ENCODE data around the gene NUDT15. TPM values are rescaled to one million over a fixed set of nuclear protein-coding genes. Genes with fewer than 3 reads are reported as not detected.
"Not testable (repeated sequence)": the region's sequence is repeated elsewhere in the genome, so short reads cannot be mapped to it uniquely, and the experiment has no call there.

Gene NUDT15
- total RNA-seq = 14.0 TPM

DNA sequence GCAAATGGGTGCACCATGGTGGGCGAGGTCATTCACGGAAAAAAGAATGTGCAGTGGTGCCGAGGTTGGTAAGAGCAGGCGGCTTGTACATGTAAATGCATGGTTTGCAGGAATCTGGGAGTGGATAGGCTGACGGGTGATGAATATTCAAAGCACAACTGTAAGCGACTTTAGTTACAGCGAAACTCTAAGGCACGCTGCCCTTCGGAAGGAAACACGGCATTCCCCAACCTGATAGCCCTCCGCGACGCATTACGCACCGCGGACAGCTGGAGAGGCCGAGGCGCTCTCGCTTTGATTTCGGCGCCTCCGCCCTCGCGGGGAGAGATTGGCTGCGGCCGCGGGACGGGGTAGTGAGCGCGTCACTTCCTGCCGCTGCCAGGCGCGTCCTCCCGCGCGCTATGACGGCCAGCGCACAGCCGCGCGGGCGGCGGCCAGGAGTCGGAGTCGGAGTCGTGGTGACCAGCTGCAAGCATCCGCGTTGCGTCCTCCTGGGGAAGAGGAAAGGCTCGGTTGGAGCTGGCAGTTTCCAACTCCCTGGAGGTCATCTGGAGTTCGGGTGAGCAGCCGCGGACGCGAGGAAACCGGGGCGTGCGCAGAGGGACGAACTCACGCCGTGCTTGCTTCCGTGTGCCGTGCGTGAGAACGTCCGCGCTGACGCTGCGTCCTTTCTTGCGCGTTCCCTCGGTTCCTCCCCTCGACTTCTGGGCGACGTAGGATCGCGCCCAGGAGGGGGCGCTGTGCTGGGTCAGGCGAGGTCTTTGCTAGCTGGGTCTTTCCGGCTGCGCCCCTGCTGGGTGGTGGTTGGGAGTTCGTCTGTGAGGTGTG lies at the start of gene NUDT15:
TSS of gene NUDT15 (plus strand) at position 381 of the 828 bp plus-strand sequence. CDS start at position 402, 21 bp downstream.
- peak; percentile 95 for DNase-seq (ENCODE audit: low spot score)

- no peak for DNase-seq (ENCODE audit: low spot score)
Measured at GRCh38 chr13:47990427-47990826, 47.1 kb upstream of the NUDT15 start.

DNA sequence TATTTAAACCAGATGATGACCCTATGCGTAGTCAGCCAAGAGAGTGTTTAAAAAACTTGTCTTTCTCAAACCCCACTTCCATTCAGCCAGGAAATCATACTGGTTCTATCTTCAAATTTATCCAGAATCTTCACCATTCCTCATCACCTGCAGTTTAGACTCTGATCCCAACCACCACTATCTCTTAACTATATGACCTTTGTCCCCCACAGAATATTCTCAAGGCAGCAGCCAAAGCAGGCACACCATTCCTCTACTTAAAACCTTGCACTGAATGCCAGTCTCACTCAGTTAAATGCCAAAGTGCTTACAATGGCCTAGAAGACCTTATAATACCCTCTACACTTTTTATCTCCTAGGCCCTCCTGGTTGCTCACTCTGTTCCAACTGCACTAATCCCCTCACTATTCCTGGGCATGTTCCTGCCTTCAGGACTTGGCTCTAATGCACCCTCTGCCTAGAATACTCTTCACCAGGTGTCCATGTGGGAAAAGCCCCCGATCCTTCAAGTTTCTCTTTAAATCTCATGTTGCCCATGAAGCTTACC lies 46.5 kb upstream of the NUDT15 start:
- DNase-seq (ENCODE audit: low spot score) = no peak

GRCh38 chr13:47991859-47992258 lies 45.7 kb upstream of the NUDT15 start:
- DNase-seq (ENCODE audit: low spot score) = no peak

DNA sequence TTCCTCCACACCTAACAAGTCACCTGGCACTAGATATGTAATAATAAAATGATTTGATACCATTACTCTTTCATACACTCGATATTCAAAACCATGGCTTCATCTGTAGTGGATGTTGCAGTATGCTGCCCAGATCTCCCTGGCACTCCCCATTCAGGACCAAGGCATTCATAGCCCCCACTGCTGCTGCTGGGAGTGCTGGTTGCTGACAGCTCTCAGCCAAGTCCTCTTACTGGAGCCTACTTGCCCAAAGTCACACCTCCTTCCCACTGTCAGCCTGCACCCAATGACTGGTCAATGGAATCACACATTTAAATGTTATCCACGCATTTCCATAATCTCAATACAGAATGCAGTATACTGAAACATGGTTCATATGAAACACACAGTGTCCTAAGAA lies 40.1 kb upstream of the NUDT15 start:
- DNase-seq (ENCODE audit: low spot score) = no peak

DNA sequence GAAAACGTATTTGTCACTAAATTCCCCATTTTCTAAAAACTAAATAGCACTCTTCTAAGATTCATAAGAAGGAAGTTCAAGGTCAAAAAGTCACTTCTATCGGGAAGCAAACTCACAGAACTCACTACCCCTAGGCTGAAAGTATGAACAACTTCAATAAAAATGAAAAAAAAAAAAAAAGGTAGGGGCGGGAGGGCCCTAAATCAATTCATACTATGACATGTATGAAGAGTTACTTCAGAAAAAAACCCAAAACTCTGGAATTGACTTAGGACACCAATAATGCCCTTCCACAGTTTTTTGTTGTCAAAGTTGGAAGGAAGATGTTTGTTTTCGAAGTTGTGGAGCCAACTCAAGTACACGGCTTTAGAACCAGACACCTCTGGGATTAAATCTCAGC lies 37.6 kb upstream of the NUDT15 start:
- DNase-seq (ENCODE audit: low spot score) = no peak

DNA sequence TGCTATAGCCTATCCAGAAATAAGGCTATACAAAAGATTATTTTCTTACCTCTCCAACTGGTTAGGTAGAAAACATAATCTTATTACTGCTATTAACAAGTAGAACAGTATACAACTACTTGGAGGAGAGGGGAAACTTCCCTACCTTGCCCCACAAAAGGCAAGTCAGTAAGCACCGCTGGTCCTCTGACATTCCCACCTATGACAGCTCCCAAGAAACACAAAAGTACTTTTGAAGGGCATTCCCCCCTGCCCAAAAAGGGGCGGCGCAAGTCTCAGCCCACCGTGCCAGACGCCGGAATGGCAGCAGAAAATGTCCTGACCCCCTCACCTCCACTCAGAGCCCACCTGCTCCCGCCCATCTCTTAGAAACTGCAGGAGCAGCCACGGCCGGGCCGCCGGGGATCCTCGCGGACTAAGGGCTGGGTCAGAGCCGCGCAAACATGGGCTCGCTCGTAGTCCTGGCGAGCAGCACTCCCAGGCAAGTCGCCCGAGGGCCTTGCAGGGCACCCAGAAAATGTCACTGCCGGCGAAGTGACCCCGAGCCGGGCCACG lies 36.9 kb upstream of the NUDT15 start:
- DNase-seq (ENCODE audit: low spot score) = peak; percentile 10

DNA sequence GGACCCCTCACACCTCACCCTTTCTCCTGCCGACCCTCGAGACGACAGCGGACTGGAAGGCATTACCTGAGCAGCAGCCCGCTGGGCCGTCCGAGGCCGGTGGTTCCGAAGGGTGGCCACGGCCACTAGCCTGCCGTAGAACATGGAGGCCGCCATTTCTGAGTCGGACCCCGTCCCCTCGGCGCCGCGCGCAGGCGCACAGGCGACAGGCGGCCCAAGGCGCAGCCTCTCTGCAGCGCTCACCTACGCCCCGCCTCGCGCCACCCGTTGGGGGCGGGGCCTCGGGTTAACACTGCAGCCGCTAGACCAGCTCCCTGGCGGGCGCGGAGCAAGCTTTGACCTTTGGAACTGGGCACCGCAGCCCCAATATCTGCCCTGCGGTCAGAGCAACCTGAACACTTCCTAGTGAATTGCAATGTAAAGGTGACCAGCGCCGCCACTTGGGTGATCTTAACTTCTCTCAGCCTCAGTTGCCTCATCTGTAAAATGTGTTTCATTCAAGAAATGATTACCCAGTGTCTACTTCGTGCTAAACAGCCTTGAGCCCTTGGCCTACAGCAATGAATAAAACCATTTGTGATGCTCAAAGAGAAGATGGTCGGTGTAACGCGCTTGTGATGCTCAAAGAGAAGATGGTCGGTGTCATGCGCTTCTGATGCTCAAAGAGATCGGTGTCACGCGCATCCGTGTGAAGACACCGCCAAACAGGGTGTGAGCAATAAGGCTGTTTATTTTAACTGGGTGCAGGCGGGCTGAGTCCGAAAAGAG lies 36.2 kb upstream of the NUDT15 start, which contains the start of gene SUCLA2:
TSS of gene SUCLA2 (minus strand) at position 160 of the 768 bp plus-strand sequence. CDS start at position 156, 4 bp downstream.
- peak; percentile 90 for DNase-seq (ENCODE audit: low spot score)

GRCh38 chr13:48001999-48002398 lies 35.5 kb upstream of the NUDT15 start:
- not testable (repeated sequence) for DNase-seq (ENCODE audit: low spot score)

DNA sequence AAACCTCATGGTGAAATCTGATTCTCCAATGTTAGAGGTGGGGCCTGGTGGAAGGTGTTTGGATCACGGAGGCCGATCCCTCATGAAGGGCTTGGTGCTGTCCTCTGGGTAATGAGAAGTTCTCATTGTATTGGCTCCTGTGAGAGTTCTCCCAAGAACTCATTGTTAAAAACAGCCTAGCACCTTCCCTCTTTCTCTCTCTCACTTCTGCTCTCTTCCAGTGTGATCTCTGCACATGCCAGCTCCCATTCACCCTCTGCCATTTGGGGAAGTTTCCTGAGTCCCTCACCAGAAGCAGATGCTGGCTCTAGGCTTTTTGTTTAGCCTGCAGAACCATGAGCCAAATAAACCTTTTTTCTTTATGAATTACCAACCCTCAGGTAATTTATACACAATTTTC lies 33.3 kb upstream of the NUDT15 start:
- DNase-seq (ENCODE audit: low spot score) = no peak

DNA sequence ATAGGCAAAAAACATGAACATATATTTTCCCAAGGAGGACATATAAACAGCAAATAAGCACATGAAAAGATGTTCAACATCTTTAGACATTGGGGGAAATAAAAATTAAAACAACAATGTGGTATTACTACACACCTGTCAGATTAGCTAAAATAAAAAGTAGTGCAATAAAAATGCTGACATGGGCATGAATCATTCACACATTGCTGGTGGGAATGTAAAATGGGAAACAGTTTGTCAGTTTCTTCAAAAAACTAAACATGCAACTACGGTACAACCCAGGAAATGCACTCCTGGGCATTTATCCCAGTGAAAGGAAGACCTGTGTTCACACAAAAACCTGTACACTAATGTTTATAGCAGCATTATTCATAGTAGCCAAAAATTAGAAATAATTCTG lies 31.1 kb upstream of the NUDT15 start:
- no peak for DNase-seq (ENCODE audit: low spot score)

DNA sequence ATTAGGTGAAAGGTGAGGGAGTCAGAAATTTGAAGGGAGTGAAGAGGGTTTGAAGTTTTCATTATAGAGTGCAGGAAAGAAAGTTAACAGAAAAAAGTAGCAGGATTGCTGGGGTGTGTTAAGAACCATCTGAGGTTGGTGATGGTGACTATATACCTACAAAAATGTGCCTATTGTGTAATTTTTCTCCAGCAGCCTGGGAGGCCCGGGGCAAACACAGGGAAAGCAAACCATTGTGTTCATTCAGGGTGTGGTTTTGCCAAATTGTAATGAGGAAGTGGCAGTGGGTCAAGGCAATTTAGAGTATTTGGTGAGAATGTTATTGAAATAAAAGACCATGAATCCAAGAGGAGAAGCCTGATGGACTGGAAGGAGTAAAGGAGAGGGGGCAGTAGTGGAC lies 28.2 kb upstream of the NUDT15 start:
- DNase-seq (ENCODE audit: low spot score) = no peak

- DNase-seq (ENCODE audit: low spot score) = no peak
Measured at GRCh38 chr13:48010698-48011097, 26.8 kb upstream of the NUDT15 start.

DNA sequence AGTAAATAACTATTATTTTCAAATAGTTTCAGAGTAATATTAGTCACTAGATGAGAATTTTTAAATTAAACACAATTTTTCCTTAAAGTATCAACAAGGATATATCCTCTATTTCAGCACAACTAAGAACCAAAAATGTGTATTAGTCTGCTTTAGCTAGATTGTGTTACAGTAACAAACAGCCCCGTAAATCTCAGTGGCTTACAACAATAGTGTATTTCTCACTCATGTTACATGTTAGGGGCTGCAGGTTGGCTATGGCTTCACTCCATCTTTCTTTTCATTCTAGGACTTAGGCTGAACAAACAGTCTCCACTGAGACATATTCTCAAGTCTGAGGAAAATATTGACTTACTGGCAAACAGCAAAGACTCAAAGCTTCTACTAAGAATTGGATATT lies 24.9 kb upstream of the NUDT15 start:
- no peak for DNase-seq (ENCODE audit: low spot score)

- no peak for DNase-seq (ENCODE audit: low spot score)
Measured at GRCh38 chr13:48014359-48014758, 23.2 kb upstream of the NUDT15 start.

DNA sequence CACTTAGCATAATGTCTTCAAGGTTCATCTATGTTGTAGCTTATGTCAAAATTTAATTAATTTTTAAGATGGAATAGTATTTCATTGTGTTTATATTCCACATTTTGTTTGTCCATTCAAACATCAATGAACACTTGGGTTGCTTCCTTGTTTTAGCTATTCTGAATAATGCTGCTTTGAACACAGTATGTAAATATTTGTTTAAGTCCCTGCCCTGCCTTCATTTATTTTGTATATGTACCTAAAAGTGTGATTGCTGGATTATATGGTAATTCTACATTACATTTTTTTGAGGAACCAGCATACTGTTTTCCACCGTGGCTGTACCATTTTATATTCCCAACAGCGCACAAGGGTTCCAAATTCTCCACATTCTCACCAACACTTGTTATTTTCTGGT lies 18.9 kb upstream of the NUDT15 start:
- no peak for DNase-seq (ENCODE audit: low spot score)

- no peak for DNase-seq (ENCODE audit: low spot score)
Measured at GRCh38 chr13:48019796-48020195, 17.7 kb upstream of the NUDT15 start.

DNA sequence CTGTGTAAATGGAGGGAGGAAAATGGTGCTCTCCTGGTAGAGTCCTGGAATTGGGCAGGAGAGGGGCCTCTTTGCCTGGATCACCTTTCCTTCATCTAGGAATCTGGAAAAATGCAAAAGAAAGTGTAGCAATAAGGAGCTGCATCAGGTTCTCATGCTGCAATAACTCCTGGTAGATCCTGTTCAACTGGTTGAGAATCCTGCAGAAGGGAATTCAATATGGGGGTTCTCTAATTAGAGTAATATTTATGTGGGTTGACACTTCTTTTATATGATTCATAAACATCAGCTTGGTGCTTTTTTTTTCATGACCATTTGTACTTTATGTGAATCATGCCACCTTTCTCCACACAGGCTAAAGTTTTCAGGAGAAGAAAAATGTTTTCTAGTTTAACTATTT lies 9.5 kb upstream of the NUDT15 start:
- DNase-seq (ENCODE audit: low spot score) = no peak

DNA sequence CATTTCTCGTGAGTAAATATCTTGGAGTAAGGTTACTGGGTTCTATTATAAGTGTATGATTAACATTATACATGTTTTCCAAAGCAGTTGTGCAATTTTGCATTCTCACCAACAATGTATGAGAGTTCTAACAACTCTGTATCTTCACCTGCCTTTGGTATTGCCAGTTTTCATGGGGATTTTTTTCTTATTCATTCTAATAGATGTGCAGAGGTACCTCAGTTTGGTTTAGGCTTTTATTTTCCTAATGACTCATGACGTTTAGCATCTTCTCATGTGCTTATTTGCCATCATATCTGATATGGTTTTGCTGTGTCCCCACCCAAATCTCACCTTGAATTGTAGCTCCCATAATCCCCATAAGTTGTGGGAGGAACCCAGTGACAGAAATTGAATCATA lies 7.7 kb upstream of the NUDT15 start:
- DNase-seq (ENCODE audit: low spot score) = no peak

DNA sequence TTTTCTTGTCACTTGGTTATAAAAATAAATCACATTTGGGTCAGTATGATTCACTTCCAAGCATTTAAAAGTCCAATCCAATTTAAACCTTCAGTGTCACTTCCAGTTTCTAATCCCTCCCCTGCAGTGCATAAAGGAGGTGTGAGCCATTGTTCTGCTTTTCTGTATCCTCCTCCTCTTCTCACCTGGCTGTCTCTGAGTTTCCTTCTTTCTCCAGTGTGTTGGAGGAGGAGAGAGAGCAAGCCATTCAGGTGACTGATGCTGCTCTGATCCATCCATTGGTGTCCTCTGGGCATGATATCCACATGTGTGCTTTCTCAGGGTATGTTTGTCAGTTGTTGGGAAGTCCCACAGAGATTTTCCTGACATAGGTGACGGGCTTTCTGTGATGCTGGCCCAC lies 1.2 kb downstream of the NUDT15 start:
- DNase-seq (ENCODE audit: low spot score) = no peak

DNA sequence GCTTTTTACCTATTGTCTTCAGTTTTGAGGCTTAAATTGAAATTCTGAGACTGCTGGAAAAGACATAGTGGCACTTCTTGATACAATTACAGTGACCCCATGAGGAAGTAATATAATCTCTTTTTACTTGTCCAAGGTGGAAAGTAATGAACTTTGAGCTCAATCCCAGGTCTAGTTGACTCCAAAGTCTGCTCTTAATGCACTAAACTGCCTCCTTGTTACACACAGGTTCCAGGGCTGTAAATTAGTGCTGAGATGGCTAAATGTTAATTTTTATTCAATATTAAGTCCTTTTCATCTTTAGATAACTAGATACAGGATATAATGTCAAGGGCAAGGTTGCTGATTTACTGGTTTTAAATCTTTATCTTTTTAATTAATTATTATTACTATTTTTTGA lies 2.5 kb downstream of the NUDT15 start:
- DNase-seq (ENCODE audit: low spot score) = no peak

DNA sequence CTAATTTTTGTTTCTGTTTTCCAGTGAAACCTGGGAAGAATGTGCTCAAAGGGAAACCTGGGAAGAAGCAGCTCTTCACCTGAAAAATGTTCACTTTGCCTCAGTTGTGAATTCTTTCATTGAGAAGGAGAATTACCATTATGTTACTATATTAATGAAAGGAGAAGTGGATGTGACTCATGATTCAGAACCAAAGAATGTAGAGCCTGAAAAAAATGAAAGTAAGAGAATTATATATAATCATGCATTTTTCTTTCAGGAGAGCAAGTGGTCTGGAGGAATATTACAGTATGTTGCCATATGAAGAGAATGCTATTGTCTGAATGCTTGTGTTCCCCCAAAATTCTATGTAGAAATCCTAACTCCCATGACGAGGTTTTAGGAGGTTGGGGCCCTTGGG lies 3.4 kb downstream of the NUDT15 start:
- no peak for DNase-seq (ENCODE audit: low spot score)
